ENCODE measurements around the gene LOXHD1.

Gene LOXHD1

DNA sequence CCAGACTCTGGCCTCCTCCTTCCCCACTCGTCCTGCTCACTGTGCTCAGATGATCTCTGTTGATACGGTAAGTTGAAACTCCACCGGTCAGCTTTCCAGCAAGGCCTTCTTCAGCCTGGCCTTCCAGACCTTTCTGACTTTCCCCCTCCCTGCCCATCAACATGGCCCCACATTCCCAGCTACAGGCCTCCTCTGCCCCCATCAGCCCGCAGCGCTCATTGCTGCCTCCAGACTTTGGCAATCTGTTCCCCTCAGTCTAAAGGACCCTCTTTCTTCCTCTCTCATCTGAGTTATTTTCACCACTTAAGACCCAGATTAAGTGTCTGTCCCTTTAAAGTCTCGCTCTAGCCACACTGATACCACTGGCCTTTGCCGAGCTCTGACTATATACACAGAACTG, 10.6 kb downstream of the LOXHD1 start:
- no peak for TF ChIP-seq CTCF (conservative IDR thresholded peaks at IDR 0.05; ENCODE audit: low read depth)
- H3K27ac ChIP-seq = no peak overlapping the region
- POLR2A ChIA-PET (ENCODE audit: low non-redundant PET) = no interaction called here
- no peak for DNase-seq (ENCODE audit: low spot score)
- CTCF ChIA-PET = no interaction called here

- H3K27ac ChIP-seq = no peak overlapping the region
- POLR2A ChIA-PET (ENCODE audit: low non-redundant PET) = no interaction called here
- TF ChIP-seq CTCF (conservative IDR thresholded peaks at IDR 0.05; ENCODE audit: low read depth) = no peak
- DNase-seq (ENCODE audit: low spot score) = no peak
- CTCF ChIA-PET = interaction anchor here (0.6 kb wide), 1 partner anchor 532 kb away, joined by 3 read pairs; no protein-coding TSS in a partner anchor
Measured at GRCh38 chr18:46642561-46642960, 14.5 kb downstream of the LOXHD1 start.

- no peak for TF ChIP-seq CTCF (conservative IDR thresholded peaks at IDR 0.05; ENCODE audit: low read depth)
- H3K27ac ChIP-seq = no peak overlapping the region
- ChIA-PET CTCF (no interaction called here), POLR2A (ENCODE audit: low non-redundant PET) (no interaction called here)
- DNase-seq (ENCODE audit: low spot score) = no peak
Measured at GRCh38 chr18:46641917-46642316, 15.1 kb downstream of the LOXHD1 start.

DNA sequence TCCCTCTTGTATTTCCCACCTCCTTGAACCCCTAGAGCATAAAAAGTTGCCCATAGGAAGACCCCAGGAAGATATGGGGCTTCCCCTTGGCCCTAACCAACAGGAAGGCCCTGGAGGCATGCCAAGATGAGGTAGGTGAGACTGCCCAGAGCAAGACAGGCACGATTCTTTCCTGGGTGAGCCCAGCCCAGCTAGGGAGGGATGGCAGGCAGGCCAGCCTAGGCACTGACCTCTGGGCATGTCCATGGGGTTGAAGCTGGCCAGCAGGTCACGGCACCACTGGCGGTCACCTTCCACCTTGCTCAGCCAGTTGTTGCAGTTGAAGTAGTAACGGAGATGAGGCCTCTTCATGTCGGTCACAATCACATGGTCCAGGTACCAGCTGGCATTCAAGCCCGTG, 17.6 kb downstream of the LOXHD1 start:
- TF ChIP-seq CTCF (conservative IDR thresholded peaks at IDR 0.05; ENCODE audit: low read depth) = no peak
- ChIA-PET CTCF (interaction anchor here (0.5 to 0.6 kb wide), 2 partner anchors 50 to 946 kb away, joined by 4 read pairs; no protein-coding TSS in a partner anchor), POLR2A (ENCODE audit: low non-redundant PET) (no interaction called here)
- DNase-seq (ENCODE audit: low spot score) = no peak
- no peak overlapping the region for H3K27ac ChIP-seq

DNA sequence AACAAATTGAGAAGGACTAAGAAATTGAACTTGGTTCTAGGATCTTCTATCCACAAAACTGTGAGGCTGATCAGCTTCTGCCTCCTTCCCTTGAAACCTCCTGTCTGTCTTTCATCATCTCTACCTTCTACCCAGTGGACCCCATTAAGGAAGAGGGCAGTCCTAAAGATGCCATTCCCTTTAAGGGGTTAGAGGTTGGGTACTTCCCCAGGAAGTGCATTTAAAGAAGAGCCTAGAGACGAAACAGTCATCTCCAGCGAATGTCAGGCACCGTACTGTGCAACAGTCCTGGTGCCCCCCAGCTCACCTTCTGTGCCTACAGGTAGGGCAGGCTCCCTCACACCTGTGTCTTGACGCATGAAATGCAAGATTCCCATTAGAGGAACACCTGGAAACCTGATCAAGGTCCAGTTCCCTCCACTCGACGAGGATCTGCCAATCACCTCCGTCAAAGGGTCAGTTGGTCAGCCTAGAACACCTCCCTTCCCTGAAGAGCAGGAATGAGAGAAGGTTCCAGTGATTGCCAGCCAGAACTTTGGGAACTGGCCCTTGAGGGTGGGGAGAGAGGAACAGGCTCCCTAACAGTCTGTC, 20.9 kb downstream of the LOXHD1 start:
- ChIA-PET POLR2A (ENCODE audit: low non-redundant PET) (no interaction called here), CTCF (no interaction called here)
- no peak for TF ChIP-seq CTCF (conservative IDR thresholded peaks at IDR 0.05; ENCODE audit: low read depth)
- no peak overlapping the region for H3K27ac ChIP-seq
- DNase-seq (ENCODE audit: low spot score) = no peak

- POLR2A ChIA-PET (ENCODE audit: low non-redundant PET) = no interaction called here
- no peak for TF ChIP-seq CTCF (conservative IDR thresholded peaks at IDR 0.05; ENCODE audit: low read depth)
Measured at GRCh38 chr18:46632401-46633071, 24.5 kb downstream of the LOXHD1 start.

More at GRCh38 chr18:46632401-46633071, 24.5 kb downstream of the LOXHD1 start:
- DNase-seq (ENCODE audit: low spot score) = peak; percentile 79
- H3K27ac ChIP-seq = no peak overlapping the region
- CTCF ChIA-PET = interaction anchor here (0.5 kb wide), 1 partner anchor 30 kb away, joined by 3 read pairs; no protein-coding TSS in a partner anchor

All from RWPE1 (cell line).